HepG2 (cell line): ENCODE data around the gene CSPG5. TPM values are rescaled to one million over a fixed set of nuclear protein-coding genes. Genes with fewer than 3 reads are reported as not detected.

ENCODE experiments used
- ATAC-seq: fragments of 200-7000 bp; cut with Tn5 transposase; 3 replicates; pipeline ENCODE4 v1.9.1; 2020; ENCODE audit warnings: mild to moderate bottlenecking, moderate library complexity
- BruUV-seq: library from RNA; stranded (reverse); fragments of 400-500 nt; replicated peaks from 2 replicates; lab custom pipeline; 2021; lab: Mats Ljungman, UMichigan
- CTCF ChIA-PET: fragments of 300-600 bp; formaldehyde crosslinking; extraction: SDS; loops from one replicate; lab custom pipeline; 2021; ENCODE audit warnings: low total read pairs, inconsistent platforms, low intra/inter-chr PET ratio; lab: Yijun Ruan, JAX
- POLR2A ChIA-PET: fragments of 350-600 bp; sonication (Branson Sonifier 250); formaldehyde crosslinking; loops from one replicate; lab custom pipeline; 2020; ENCODE audit warnings: antibody characterized with exemption, inconsistent platforms; lab: Yijun Ruan, JAX
- DNase-seq: peaks from one replicate; pipeline ENCODE4 v3.0.0-alpha.2; 2015; ENCODE audit warnings: low spot score
- FAIRE-seq: peaks from 3 replicates; lab custom pipeline; 2011; peaks lifted over from hg19 to GRCh38; lab: Jason Lieb, UNC
- H2AFZ ChIP-seq: one replicate; pipeline ENCODE4 v1.6.1; 2011; ENCODE audit warnings: low read length, inconsistent platforms
- H3K27ac ChIP-seq: fragments of 300-600 bp; 3 replicates; pipeline ENCODE4 v1.8.0; 2011; ENCODE audit warnings: mixed run types, mild to moderate bottlenecking, mixed read lengths, low read length, inconsistent platforms; ENCODE audit not compliant: insufficient read depth; ENCODE audit errors: extremely low read length
- H3K27me3 ChIP-seq, 2 experiments: fragments of 200-600 bp in 1 of 2; 2 replicates in 1 of 2; 3 replicates in 1 of 2; pipeline versions ENCODE4 v1.6.0 to v1.8.0; 2011; ENCODE audit warnings: low read length in 2 of 2, mild to moderate bottlenecking in 2 of 2, moderate library complexity in 2 of 2, inconsistent platforms in 1 of 2; ENCODE audit not compliant: insufficient read depth in 2 of 2, control insufficient read depth in 1 of 2
- H3K36me3 ChIP-seq, 2 experiments: fragments of 200-600 bp in 1 of 2; replicated peaks in 1 of 2; 2 replicates in 1 of 2; 3 replicates in 1 of 2; pipeline versions ENCODE4 v1.5.1 to v1.8.0; 2011; ENCODE audit warnings: low read length in 2 of 2, inconsistent platforms in 1 of 2; ENCODE audit not compliant: insufficient read depth in 2 of 2, control insufficient read depth in 1 of 2
- H3K4me1 ChIP-seq: 2 replicates; pipeline ENCODE4 v1.5.1; 2012; ENCODE audit warnings: low read length, inconsistent platforms; ENCODE audit not compliant: insufficient read depth
- H3K4me2 ChIP-seq: 2 replicates; pipeline ENCODE4 v1.6.0; 2011; ENCODE audit warnings: low read depth, low read length, inconsistent platforms
- H3K4me3 ChIP-seq, 3 experiments: fragments of 200-600 bp in 1 of 3; sonication (generic), shearing (Covaris generic) in 1 of 3; replicated peaks in 1 of 3; 2 replicates each; pipeline ENCODE4 v1.5.1; 2011 to 2016; ENCODE audit warnings: low read length in 3 of 3, inconsistent platforms in 2 of 3, low read depth in 2 of 3, mild to moderate bottlenecking in 2 of 3, control low read depth in 1 of 3, mixed read lengths in 1 of 3; ENCODE audit not compliant: insufficient read depth in 1 of 3
- H3K79me2 ChIP-seq: one replicate; pipeline ENCODE4 v1.6.1; 2011; ENCODE audit warnings: low read length, inconsistent platforms; ENCODE audit not compliant: insufficient read depth
- H3K9ac ChIP-seq: 2 replicates; pipeline ENCODE4 v1.6.0; 2011; ENCODE audit warnings: mild to moderate bottlenecking, low read depth, low read length, inconsistent platforms; ENCODE audit not compliant: insufficient read depth
- H3K9me3 ChIP-seq: 2 replicates; pipeline ENCODE4 v1.5.1; 2012; ENCODE audit warnings: mild to moderate bottlenecking, low read length
- H4K20me1 ChIP-seq: 2 replicates; pipeline ENCODE4 v1.6.0; 2011; ENCODE audit warnings: inconsistent platforms, mild to moderate bottlenecking, low read length, moderate library complexity; ENCODE audit not compliant: insufficient read depth
- AHR ChIP-seq: IDR thresholded peaks from 2 replicates; pipeline ENCODE4 v1.6.1; 2018; ENCODE audit warnings: missing genetic modification reagents, missing compliant biosample characterization
- ARID3A ChIP-seq: IDR thresholded peaks from 2 replicates; pipeline ENCODE4 v1.6.1; 2012; ENCODE audit warnings: low read depth, low read length, improper control_type of control experiment
- ARID5B ChIP-seq: IDR thresholded peaks from 2 replicates; pipeline ENCODE4 v1.4.0; 2020; ENCODE audit warnings: mild to moderate bottlenecking, missing genetic modification reagents
- GATAD2A ChIP-seq: IDR thresholded peaks from 2 replicates; pipeline ENCODE4 v1.6.1; 2016
- GTF3A ChIP-seq: sonication (generic); formaldehyde crosslinking; conservative IDR thresholded peaks from 2 replicates; pipeline ENCODE4 v1.4.0; 2020; ENCODE audit warnings: mild to moderate bottlenecking, missing genetic modification reagents
- NR2F6 ChIP-seq, 2 experiments: IDR thresholded peaks; 2 replicates each; pipeline ENCODE4 v1.6.1; 2016; ENCODE audit warnings: antibody characterized with exemption in 1 of 2, mild to moderate bottlenecking in 1 of 2
- ONECUT2 ChIP-seq: sonication (generic); formaldehyde crosslinking; IDR thresholded peaks from 2 replicates; pipeline ENCODE4 v1.4.0; 2020; ENCODE audit warnings: missing genetic modification reagents
- RXRB ChIP-seq: IDR thresholded peaks from 2 replicates; pipeline ENCODE4 v1.6.1; 2016; ENCODE audit warnings: borderline replicate concordance, missing genetic modification reagents, missing compliant biosample characterization
- SNAPC2 ChIP-seq: sonication (generic); formaldehyde crosslinking; IDR thresholded peaks from 2 replicates; pipeline ENCODE4 v1.8.1; 2022; ENCODE audit warnings: mild to moderate bottlenecking, missing genetic modification reagents
- SP1 ChIP-seq, 2 experiments: fragments of 450-650 bp in 1 of 2; sonication (generic) in 1 of 2; formaldehyde crosslinking in 1 of 2; IDR thresholded peaks; 2 replicates each; pipeline versions ENCODE4 v1.4.0 to v1.6.1; 2016 to 2020; ENCODE audit warnings: missing genetic modification reagents in 1 of 2
- THAP11 ChIP-seq: IDR thresholded peaks from 2 replicates; pipeline ENCODE4 v1.6.1; 2016; ENCODE audit warnings: missing biosample characterization, missing genetic modification reagents
- ZEB1 ChIP-seq: IDR thresholded peaks from 2 replicates; pipeline ENCODE4 v1.6.1; 2012; ENCODE audit warnings: mild to moderate bottlenecking, low read depth, inconsistent platforms; ENCODE audit not compliant: insufficient replicate concordance
- ZMAT3 ChIP-seq: sonication (generic); formaldehyde crosslinking; conservative IDR thresholded peaks from 2 replicates; pipeline ENCODE4 v1.7.0; 2021; ENCODE audit warnings: missing genetic modification reagents
- ZNF556 ChIP-seq: sonication (generic); formaldehyde crosslinking; IDR thresholded peaks from 2 replicates; pipeline ENCODE4 v1.4.0; 2020; ENCODE audit warnings: mild to moderate bottlenecking, missing genetic modification reagents, borderline replicate concordance
- ZNF670 ChIP-seq: sonication (generic); formaldehyde crosslinking; IDR thresholded peaks from 2 replicates; pipeline ENCODE4 v1.8.0; 2022; ENCODE audit warnings: mild to moderate bottlenecking, missing genetic modification reagents, borderline replicate concordance
- WGBS: methylation state at CpG from one replicate; pipeline ENCODE4 v1.1.6; 2017; ENCODE audit warnings: low lambda C conversion rate; 5-methylcytosine and 5-hydroxymethylcytosine counted together
- in situ Hi-C: cut with HindIII; loops from 2 replicates; pipeline ENCODE4 v1.10.0; 2017; ENCODE audit warnings: low pct_unique_long_range_greater_than_20kb; ENCODE audit not compliant: extremely low pct_ligation_motif_present
- intact Hi-C: fragments of 100-400 bp; cut with micrococcal nuclease; formaldehyde crosslinking; loops from one replicate; pipeline ENCODE4 v1.10.0; 2022; ENCODE audit not compliant: unreplicated experiment
- polyA plus RNA-seq, 8 experiments: library from polyadenylated mRNA; depleted of rRNA in 3 of 8; stranded (reverse) in 7 of 8; unstranded in 1 of 8; fragments of >200 nt; fragmentation: Illumina TruSeq in 4 of 8; extraction: Trizol in 4 of 8; gene quantifications; 2 replicates each; pipeline versions ENCODE4 v1.2.1 to v1.2.3, GENCODE V29; 2011 to 2016; ENCODE audit warnings: low read depth in 4 of 8, missing spikeins in 1 of 8, mixed read lengths in 1 of 8; ENCODE audit not compliant: insufficient read depth in 1 of 8
- total RNA-seq, 5 experiments: library from RNA; depleted of rRNA; stranded (reverse); fragments of >200 nt; fragmentation: Illumina TruSeq; extraction: Trizol; gene quantifications; 2 replicates each; pipeline ENCODE4 v1.2.3, GENCODE V29; 2016; ENCODE audit warnings: low read depth in 1 of 5
- TF ChIP-seq, protein P1 (sequence below): sonication (generic); formaldehyde crosslinking; conservative IDR thresholded peaks from 2 replicates; pipeline ENCODE4 v1.4.0; 2020; ENCODE audit warnings: mild to moderate bottlenecking, missing genetic modification reagents, moderate library complexity

The CSPG5 gene
- total and polyA plus RNA-seq, 2 of the 13 experiments (the other 11 are each of a cell fraction or from before 2014, with no cell fraction given), result 0.07 to 0.15 TPM

DNA sequence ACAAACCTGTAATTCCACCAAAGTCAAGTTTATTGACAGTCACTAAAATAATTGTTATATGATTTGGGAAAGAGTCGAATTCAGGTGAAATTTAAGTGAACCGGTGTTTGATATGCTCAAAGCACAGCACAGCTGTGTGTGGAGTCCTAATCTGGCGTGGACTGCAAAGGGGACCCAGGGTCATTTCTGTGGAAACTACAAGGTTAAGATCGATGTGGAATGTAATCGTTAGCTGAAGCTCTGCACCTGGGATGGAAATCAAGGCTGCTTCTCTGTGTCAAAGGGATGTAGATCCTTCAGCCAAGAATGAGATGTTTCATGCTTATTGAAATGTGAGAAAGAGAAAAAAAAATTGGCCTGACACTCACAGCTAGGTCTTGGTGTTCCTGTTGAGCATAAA, 63.6 kb downstream of the CSPG5 start:
- no peak for ATAC-seq
- Histone ChIP-seq H3K4me2 (peak overlapping the region; percentile 57), H2AFZ (peak overlapping the region; percentile 64), H3K4me1 (peaks cover 40% of the 10 kb centered on the region), H3K4me3 (peak overlapping the region in 1 of 3 experiments; percentile 17; a peak in 2 of 6 replicates), H3K9me3 (no peaks in the 10 kb centered on the region), H3K27ac (peak overlapping the region; percentile 19), H4K20me1 (no peaks in the 10 kb centered on the region), H3K36me3 (peaks cover 0 to 6% of the 10 kb centered on the region in 2 experiments; a peak in 2 of 5 replicates), H3K27me3 (no peaks in the 10 kb centered on the region; a peak in 1 of 5 replicates), H3K9ac (0 out of 2 replicates have a peak overlapping the region, but pooled peaks have one; percentile 7), H3K79me2 (peaks cover 15% of the 10 kb centered on the region)
- DNase-seq, result no peak
- TSS peak; percentile 36 for BruUV-seq
- ChIA-PET POLR2A (no interaction called here), CTCF (no interaction called here)
- intact Hi-C loops, result no loop called here
- in situ Hi-C loops, result loop anchor here (5.0 kb wide), 1 partner anchor 277 kb away; no protein-coding TSS in a partner anchor
- 10% methylated on average over 5 of the region's 5 CpGs for WGBS
- FAIRE-seq, result no peak
- TF ChIP-seq, protein P1, sequence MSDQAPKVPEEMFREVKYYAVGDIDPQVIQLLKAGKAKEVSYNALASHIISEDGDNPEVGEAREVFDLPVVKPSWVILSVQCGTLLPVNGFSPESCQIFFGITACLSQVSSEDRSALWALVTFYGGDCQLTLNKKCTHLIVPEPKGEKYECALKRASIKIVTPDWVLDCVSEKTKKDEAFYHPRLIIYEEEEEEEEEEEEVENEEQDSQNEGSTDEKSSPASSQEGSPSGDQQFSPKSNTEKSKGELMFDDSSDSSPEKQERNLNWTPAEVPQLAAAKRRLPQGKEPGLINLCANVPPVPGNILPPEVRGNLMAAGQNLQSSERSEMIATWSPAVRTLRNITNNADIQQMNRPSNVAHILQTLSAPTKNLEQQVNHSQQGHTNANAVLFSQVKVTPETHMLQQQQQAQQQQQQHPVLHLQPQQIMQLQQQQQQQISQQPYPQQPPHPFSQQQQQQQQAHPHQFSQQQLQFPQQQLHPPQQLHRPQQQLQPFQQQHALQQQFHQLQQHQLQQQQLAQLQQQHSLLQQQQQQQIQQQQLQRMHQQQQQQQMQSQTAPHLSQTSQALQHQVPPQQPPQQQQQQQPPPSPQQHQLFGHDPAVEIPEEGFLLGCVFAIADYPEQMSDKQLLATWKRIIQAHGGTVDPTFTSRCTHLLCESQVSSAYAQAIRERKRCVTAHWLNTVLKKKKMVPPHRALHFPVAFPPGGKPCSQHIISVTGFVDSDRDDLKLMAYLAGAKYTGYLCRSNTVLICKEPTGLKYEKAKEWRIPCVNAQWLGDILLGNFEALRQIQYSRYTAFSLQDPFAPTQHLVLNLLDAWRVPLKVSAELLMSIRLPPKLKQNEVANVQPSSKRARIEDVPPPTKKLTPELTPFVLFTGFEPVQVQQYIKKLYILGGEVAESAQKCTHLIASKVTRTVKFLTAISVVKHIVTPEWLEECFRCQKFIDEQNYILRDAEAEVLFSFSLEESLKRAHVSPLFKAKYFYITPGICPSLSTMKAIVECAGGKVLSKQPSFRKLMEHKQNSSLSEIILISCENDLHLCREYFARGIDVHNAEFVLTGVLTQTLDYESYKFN, result peak; percentile 71
- TF ChIP-seq ZEB1 (peak; percentile 36), ONECUT2 (CRISPR knock-in tag) (peak; percentile 55; the same call in 1 of the 2 replicates), ZMAT3 (no peak), ARID3A (no peak), ZNF556 (CRISPR knock-in tag) (no peak), NR2F6 (IDR thresholded peaks at IDR 0.05) (no peak), NR2F6 (CRISPR knock-in tag; IDR thresholded peaks at IDR 0.05) (0 out of 2 replicates have a peak, but pooled peaks have one; percentile 15), THAP11 (peak; percentile 23; the same call in 1 of the 2 replicates), AHR (no peak), SP1 (IDR thresholded peaks at IDR 0.05) (no peak), SP1 (CRISPR knock-in tag; IDR thresholded peaks at IDR 0.05) (no peak), SNAPC2 (CRISPR knock-in tag) (no peak), GATAD2A (CRISPR knock-in tag) (peak; percentile 74), ZNF670 (no peak), ARID5B (peak; percentile 47; the same call in 1 of the 2 replicates), RXRB (CRISPR knock-in tag) (0 out of 2 replicates have a peak, but pooled peaks have one; percentile 12), GTF3A (CRISPR knock-in tag) (no peak)
